GM12878 (cell line): ENCODE results near the gene DND1. TPM values are rescaled to one million over a fixed set of nuclear protein-coding genes. Genes with fewer than 3 reads are reported as not detected.

Experiments used
- ATF3 ChIP-seq: IDR thresholded peaks from 2 replicates; pipeline ENCODE4 v1.6.1; 2011; ENCODE audit warnings: low read depth, mild to moderate bottlenecking, low read length, moderate library complexity, borderline replicate concordance; ENCODE audit errors: extremely low read depth
- BACH1 ChIP-seq: fragments of 450-650 bp; IDR thresholded peaks from 2 replicates; pipeline ENCODE4 v1.6.1; 2017; ENCODE audit warnings: mild to moderate bottlenecking, borderline replicate concordance
- CBX5 ChIP-seq: sonication (generic); IDR thresholded peaks from 2 replicates; pipeline ENCODE4 v1.6.1; 2016; ENCODE audit warnings: low read depth, moderate library complexity, mild to moderate bottlenecking, inconsistent platforms
- CHD2 ChIP-seq: IDR thresholded peaks from 2 replicates; pipeline ENCODE4 v1.6.1; 2011; ENCODE audit warnings: low read depth, low read length, improper control_type of control experiment, borderline replicate concordance
- CREB1 ChIP-seq: IDR thresholded peaks from 2 replicates; pipeline ENCODE4 v1.6.1; 2012; ENCODE audit warnings: low read depth, mild to moderate bottlenecking, inconsistent platforms
- E2F4 ChIP-seq: IDR thresholded peaks from 2 replicates; pipeline ENCODE4 v1.6.1; 2012; ENCODE audit warnings: low read depth, low read length, improper control_type of control experiment
- EZH2 ChIP-seq: IDR thresholded peaks from 2 replicates; pipeline ENCODE4 v1.6.1; 2012; ENCODE audit warnings: low read depth, mild to moderate bottlenecking, control low read depth, inconsistent platforms, low read length, borderline replicate concordance; ENCODE audit not compliant: control insufficient read depth
- FOS ChIP-seq: IDR thresholded peaks from 3 replicates; pipeline ENCODE4 v1.6.1; 2011; ENCODE audit warnings: borderline replicate concordance; ENCODE audit not compliant: insufficient read length; ENCODE audit errors: extremely low read depth
- GATAD2B ChIP-seq: fragments of 450-650 bp; conservative IDR thresholded peaks from 2 replicates; pipeline ENCODE4 v1.6.1; 2017; ENCODE audit warnings: low read depth, mild to moderate bottlenecking, moderate library complexity
- HDAC6 ChIP-seq: fragments of 200-600 bp; sonication (generic); IDR thresholded peaks from one replicate; pipeline ENCODE4 v1.8.0; 2017; ENCODE audit warnings: antibody characterized with exemption; ENCODE audit not compliant: unreplicated experiment
- IRF3 ChIP-seq: fragments of 450-650 bp; IDR thresholded peaks from 2 replicates; pipeline ENCODE4 v1.6.1; 2014; ENCODE audit warnings: mild to moderate bottlenecking
- MYC ChIP-seq: IDR thresholded peaks from 2 replicates; pipeline ENCODE4 v1.6.1; 2011; ENCODE audit warnings: mild to moderate bottlenecking, low read length, moderate library complexity, inconsistent platforms; ENCODE audit not compliant: insufficient read depth, insufficient replicate concordance, insufficient read length, severe bottlenecking
- NR2C2 ChIP-seq: IDR thresholded peaks from 2 replicates; pipeline ENCODE4 v1.6.1; 2011; ENCODE audit warnings: borderline replicate concordance, low read depth; ENCODE audit not compliant: control insufficient read depth, insufficient read length
- NRF1 ChIP-seq: conservative IDR thresholded peaks from 2 replicates; pipeline ENCODE4 v1.6.1; 2011; ENCODE audit warnings: mild to moderate bottlenecking, low read depth, low read length, improper control_type of control experiment
- PAX8 ChIP-seq: fragments of 450-650 bp; IDR thresholded peaks from 2 replicates; pipeline ENCODE4 v1.6.1; 2017; ENCODE audit warnings: mild to moderate bottlenecking, moderate library complexity
- RAD51 ChIP-seq: fragments of 450-650 bp; IDR thresholded peaks from 2 replicates; pipeline ENCODE4 v1.6.1; 2016; ENCODE audit warnings: moderate library complexity, mild to moderate bottlenecking, inconsistent platforms
- RBBP5 ChIP-seq: fragments of 200-600 bp; sonication (generic); conservative IDR thresholded peaks from 2 replicates; pipeline ENCODE4 v1.6.1; 2016
- SMAD1 ChIP-seq: fragments of 450-650 bp; IDR thresholded peaks from 2 replicates; pipeline ENCODE4 v1.6.1; 2018; ENCODE audit warnings: mild to moderate bottlenecking, low read depth; ENCODE audit not compliant: partially characterized antibody
- SRF ChIP-seq, 2 experiments: IDR thresholded peaks; 2 replicates each; pipeline ENCODE4 v1.6.1; 2011; ENCODE audit warnings: low read depth in 2 of 2, low read length in 2 of 2, mild to moderate bottlenecking in 1 of 2, moderate library complexity in 1 of 2
- SUZ12 ChIP-seq: fragments of 200-600 bp; sonication (generic); IDR thresholded peaks from one replicate; pipeline ENCODE4 v1.6.1; 2018; ENCODE audit warnings: antibody characterized with exemption, mild to moderate bottlenecking; ENCODE audit not compliant: unreplicated experiment
- ZNF207 ChIP-seq: fragments of 450-650 bp; IDR thresholded peaks from 2 replicates; pipeline ENCODE4 v1.6.1; 2014; ENCODE audit warnings: antibody characterized with exemption, mild to moderate bottlenecking, borderline replicate concordance
- ZNF217 ChIP-seq: fragments of 450-650 bp; IDR thresholded peaks from 2 replicates; pipeline ENCODE4 v1.6.1; 2017; ENCODE audit warnings: antibody characterized with exemption, mild to moderate bottlenecking
- ZNF24 ChIP-seq: fragments of 450-650 bp; IDR thresholded peaks from 2 replicates; pipeline ENCODE4 v1.6.1; 2017; ENCODE audit warnings: antibody characterized with exemption, mild to moderate bottlenecking
- ZZZ3 ChIP-seq: IDR thresholded peaks from 2 replicates; pipeline ENCODE4 v1.6.1; 2011; ENCODE audit warnings: low read depth; ENCODE audit not compliant: control insufficient read depth, insufficient read length
- polyA plus RNA-seq, 11 experiments: library from polyadenylated mRNA; depleted of rRNA in 4 of 11; unstranded in 6 of 11; stranded (reverse) in 5 of 11; fragments of >200 nt; fragmentation: Nextera tagmentation in 4 of 11; fragmentation: Illumina TruSeq in 1 of 11; extraction: Ambion mirVana in 4 of 11; extraction: Trizol in 1 of 11; gene quantifications; 1 replicate in 1 of 11; 2 replicates in 10 of 11; pipeline versions ENCODE4 v1.2.1 to v1.2.3, GENCODE V29; 2011 to 2016; ENCODE audit warnings: inconsistent platforms in 2 of 11, missing spikeins in 2 of 11, low read depth in 1 of 11
- total RNA-seq, 4 experiments: library from RNA; depleted of rRNA in 3 of 4; stranded (reverse); fragments of >200 nt in 3 of 4; fragmentation: Illumina TruSeq in 1 of 4; extraction: Trizol in 1 of 4; gene quantifications; 2 replicates each; pipeline versions ENCODE4 v1.2.1 to v1.2.3, GENCODE V29; 2013 to 2021
- TF ChIP-seq, protein P1 (sequence below): fragments of 450-650 bp; conservative IDR thresholded peaks from 2 replicates; pipeline ENCODE4 v1.6.1; 2017; ENCODE audit warnings: mild to moderate bottlenecking, moderate library complexity

Gene DND1
- total and polyA plus RNA-seq, 10 of the 15 experiments (the other 5 are each of a cell fraction or from before 2014, with no cell fraction given), result 0.15 to 2.9 (median 0.73) TPM; not detected in 2

DNA sequence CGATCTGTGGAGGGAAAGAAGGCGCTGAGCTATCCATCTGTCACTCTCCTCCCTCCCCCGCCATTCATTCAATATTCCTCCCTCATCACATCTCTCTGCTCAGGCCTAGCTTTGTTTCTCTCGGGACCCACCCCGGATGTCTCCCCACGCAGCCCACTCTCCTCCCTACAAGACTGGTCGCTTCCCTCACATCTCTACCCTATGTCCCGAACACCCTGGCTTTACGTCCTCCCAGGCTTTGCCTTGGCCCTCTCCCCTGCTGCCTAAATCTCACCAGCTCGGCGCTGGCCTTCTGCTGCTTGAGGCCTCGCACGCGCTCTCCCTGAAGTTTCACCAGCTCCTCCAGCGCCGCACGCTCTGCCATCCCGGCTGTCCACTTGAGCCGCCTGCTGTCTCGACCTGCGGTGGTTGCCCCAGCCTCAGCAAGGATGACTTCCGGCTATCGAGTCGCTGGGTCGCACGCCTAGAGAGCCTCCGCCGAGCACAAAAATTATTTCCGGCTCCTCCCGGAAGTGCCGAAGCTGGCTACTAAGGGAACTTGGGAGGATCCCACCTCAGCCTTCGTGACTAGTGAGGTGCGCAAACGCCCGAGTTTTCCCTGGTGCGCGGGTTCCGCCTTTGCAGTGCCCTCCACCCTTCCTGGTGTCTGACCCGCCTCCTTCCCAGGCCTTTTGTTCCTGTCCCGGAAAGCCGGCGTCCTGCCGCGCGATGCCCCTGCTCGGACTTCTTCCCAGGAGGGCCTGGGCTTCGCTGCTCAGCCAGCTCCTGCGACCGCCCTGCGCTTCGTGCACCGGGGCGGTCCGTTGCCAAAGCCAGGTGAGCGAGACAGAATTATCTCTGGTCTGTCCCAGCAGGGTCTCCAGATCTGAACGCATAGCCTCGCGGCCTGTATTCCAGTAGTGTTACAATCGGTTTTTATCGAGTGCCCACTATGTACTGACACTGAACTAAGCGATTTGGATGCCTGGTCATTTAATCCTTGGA lies 17.9 kb upstream of the DND1 start, which contains the start of the genes HARS1 and HARS2 (continued):
- TF ChIP-seq E2F4, result no peak
- TF ChIP-seq IRF3, result no peak
- no peak for TF ChIP-seq ZNF24
- TF ChIP-seq PAX8, result no peak
- TF ChIP-seq RBBP5, result no peak
- no peak for TF ChIP-seq CHD2
- TF ChIP-seq FOS, result no peak
- no peak for TF ChIP-seq ZNF217
- TF ChIP-seq ATF3, result no peak
- TF ChIP-seq BACH1, result peak; percentile 24
- TF ChIP-seq SUZ12, result no peak
- TF ChIP-seq ZNF207, result no peak
- peak; percentile 79; the same call in 1 of the 2 replicates for TF ChIP-seq CBX5
- TF ChIP-seq RAD51, result no peak
- TF ChIP-seq, protein P1, sequence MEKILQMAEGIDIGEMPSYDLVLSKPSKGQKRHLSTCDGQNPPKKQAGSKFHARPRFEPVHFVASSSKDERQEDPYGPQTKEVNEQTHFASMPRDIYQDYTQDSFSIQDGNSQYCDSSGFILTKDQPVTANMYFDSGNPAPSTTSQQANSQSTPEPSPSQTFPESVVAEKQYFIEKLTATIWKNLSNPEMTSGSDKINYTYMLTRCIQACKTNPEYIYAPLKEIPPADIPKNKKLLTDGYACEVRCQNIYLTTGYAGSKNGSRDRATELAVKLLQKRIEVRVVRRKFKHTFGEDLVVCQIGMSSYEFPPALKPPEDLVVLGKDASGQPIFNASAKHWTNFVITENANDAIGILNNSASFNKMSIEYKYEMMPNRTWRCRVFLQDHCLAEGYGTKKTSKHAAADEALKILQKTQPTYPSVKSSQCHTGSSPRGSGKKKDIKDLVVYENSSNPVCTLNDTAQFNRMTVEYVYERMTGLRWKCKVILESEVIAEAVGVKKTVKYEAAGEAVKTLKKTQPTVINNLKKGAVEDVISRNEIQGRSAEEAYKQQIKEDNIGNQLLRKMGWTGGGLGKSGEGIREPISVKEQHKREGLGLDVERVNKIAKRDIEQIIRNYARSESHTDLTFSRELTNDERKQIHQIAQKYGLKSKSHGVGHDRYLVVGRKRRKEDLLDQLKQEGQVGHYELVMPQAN, result peak; percentile 74
- TF ChIP-seq MYC, result peak; percentile 73
- TF ChIP-seq NR2C2, result no peak
- TF ChIP-seq CREB1, result peak; percentile 69; the same call in 1 of the 2 replicates
- TF ChIP-seq EZH2, result no peak
- TF ChIP-seq SMAD1, result no peak
- TF ChIP-seq ZZZ3, result no peak
- TF ChIP-seq SRF (IDR thresholded peaks at IDR 0.05; ENCODE audit: low read depth in 2 of 2, low read length in 2 of 2), result peak in 1 of 2 experiments; percentile 61; a peak in 1 of 4 replicates
- peak; percentile 80; the same call in 1 of the 2 replicates for TF ChIP-seq GATAD2B
- TF ChIP-seq HDAC6, result no peak
- TF ChIP-seq NRF1, result no peak
